SK-N-SH treated with all-trans-retinoic acid at 6 μM for 48 hours (cell line): ENCODE measurements around the gene RYR1.

Experiments
- BACH2 ChIP-seq: fragments of 250-450 bp; sonication (Bioruptor Pico); IDR thresholded peaks from 2 replicates; pipeline ENCODE4 v1.9.0; 2021; ENCODE audit warnings: mild to moderate bottlenecking, borderline replicate concordance
- OSR1 ChIP-seq: fragments of 250-450 bp; sonication (Bioruptor Pico); IDR thresholded peaks from 2 replicates; pipeline ENCODE4 v1.8.0; 2022; ENCODE audit warnings: moderate library complexity, mild to moderate bottlenecking, inconsistent platforms
- ZFP30 ChIP-seq: fragments of 450-650 bp; formaldehyde crosslinking; IDR thresholded peaks from 2 replicates; pipeline ENCODE4 v1.5.0; 2022; ENCODE audit warnings: mild to moderate bottlenecking, moderate library complexity
- ZNF565 ChIP-seq: fragments of 450-650 bp; formaldehyde crosslinking; conservative IDR thresholded peaks from 2 replicates; pipeline ENCODE4 v1.5.0; 2020; ENCODE audit warnings: low read depth, mild to moderate bottlenecking, moderate library complexity

DNA sequence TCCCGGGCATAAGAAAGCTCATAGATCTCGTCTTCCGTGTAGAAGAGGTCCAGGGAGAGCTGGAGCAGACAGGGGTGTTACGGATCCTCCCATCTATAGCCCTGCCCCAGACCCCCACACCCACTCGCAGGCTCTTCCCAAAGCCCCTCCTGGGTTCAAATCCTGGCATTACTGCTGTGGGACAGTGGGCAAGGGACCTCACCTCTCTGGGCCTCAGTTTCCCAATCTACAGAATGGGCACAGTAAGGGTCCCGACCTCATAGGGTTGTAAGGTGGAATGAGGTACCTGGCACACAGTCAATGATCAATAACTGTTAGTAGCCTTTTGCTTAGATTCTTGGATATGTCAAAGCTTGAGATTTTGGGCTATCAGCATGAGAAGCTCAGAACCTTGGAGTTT lies 20.1 kb upstream of the RYR1 start:
- TF ChIP-seq ZFP30 (no peak), BACH2 (CRISPR knock-in tag) (no peak), ZNF565 (no peak), OSR1 (CRISPR knock-in tag) (no peak)
